ENCODE results near the gene GALNT2.

The GALNT2 gene

GRCh38 chr1:230145505-230145899 is 78.5 kb downstream of the GALNT2 start:
- peak overlapping the region; percentile 96 for H3K27ac Mint-ChIP-seq
- peak; percentile 19 to 21 for ATAC-seq (replicated peaks)
- H3K27me3 Mint-ChIP-seq = no peaks in the 10 kb centered on the region

GRCh38 chr1:230145953-230146476 is 79.0 kb downstream of the GALNT2 start:
- Mint-ChIP-seq H3K9me3 (no peaks in the 10 kb centered on the region), H3K4me1 (peaks cover 76 to 92% of the 10 kb centered on the region in 2 donors), H3K4me3 (peak overlapping the region; percentile 79 to 85), H3K27ac (peak overlapping the region; percentile 96), H3K36me3 (peaks cover 13 to 25% of the 10 kb centered on the region in 2 donors), H3K27me3 (no peaks in the 10 kb centered on the region)
- ATAC-seq (replicated peaks) (peak; percentile 43 to 49), DNase-seq (no peak)

More at GRCh38 chr1:230145505-230145899, 78.5 kb downstream of the GALNT2 start:
- H3K9me3 Mint-ChIP-seq = no peaks in the 10 kb centered on the region
- peaks cover 73 to 92% of the 10 kb centered on the region in 2 donors for H3K4me1 Mint-ChIP-seq
- no peak for DNase-seq
- H3K4me3 Mint-ChIP-seq = peak overlapping the region; percentile 79 to 85
- H3K36me3 Mint-ChIP-seq = peaks cover 15 to 27% of the 10 kb centered on the region in 2 donors

GRCh38 chr1:230146709-230147108 is 79.7 kb downstream of the GALNT2 start:
- no peaks in the 10 kb centered on the region for H3K27me3 Mint-ChIP-seq
- peaks cover 78 to 93% of the 10 kb centered on the region in 2 donors for H3K4me1 Mint-ChIP-seq
- H3K27ac Mint-ChIP-seq = peak overlapping the region; percentile 96
- ATAC-seq (replicated peaks) (no peak), DNase-seq (no peak)
- H3K9me3 Mint-ChIP-seq = no peaks in the 10 kb centered on the region
- H3K4me3 Mint-ChIP-seq = peak overlapping the region; percentile 79 to 85
- H3K36me3 Mint-ChIP-seq = peaks cover 13 to 31% of the 10 kb centered on the region in 2 donors

- Mint-ChIP-seq H3K9me3 (no peaks in the 10 kb centered on the region), H3K27ac (peak overlapping the region; percentile 95), H3K36me3 (peaks cover 13 to 31% of the 10 kb centered on the region in 2 donors), H3K4me1 (peaks cover 81 to 98% of the 10 kb centered on the region in 2 donors), H3K4me3 (peak overlapping the region in 1 of 2 donors; percentile 8), H3K27me3 (no peaks in the 10 kb centered on the region)
- ATAC-seq (replicated peaks) (no peak), DNase-seq (no peak)
These were observed 80.5 kb downstream of the GALNT2 start for GRCh38 chr1:230147253-230148125.

GRCh38 chr1:230148126-230148652 is 81.2 kb downstream of the GALNT2 start:
- Mint-ChIP-seq H3K27me3 (no peaks in the 10 kb centered on the region), H3K4me1 (peaks cover 75 to 94% of the 10 kb centered on the region in 2 donors), H3K4me3 (peak overlapping the region; percentile 10 to 56), H3K36me3 (peaks cover 9 to 24% of the 10 kb centered on the region in 2 donors), H3K27ac (peak overlapping the region; percentile 95), H3K9me3 (no peaks in the 10 kb centered on the region)
- no peak for DNase-seq
- no peak for ATAC-seq (replicated peaks)

- H3K4me3 Mint-ChIP-seq = peak overlapping the region; percentile 46 to 61
- ATAC-seq (replicated peaks) (no peak), DNase-seq (no peak)
- H3K4me1 Mint-ChIP-seq = peaks cover 71 to 87% of the 10 kb centered on the region in 2 donors
- H3K36me3 Mint-ChIP-seq = peaks cover 9 to 22% of the 10 kb centered on the region in 2 donors
- H3K9me3 Mint-ChIP-seq = no peaks in the 10 kb centered on the region
- H3K27ac Mint-ChIP-seq = peak overlapping the region; percentile 95
- no peaks in the 10 kb centered on the region for H3K27me3 Mint-ChIP-seq
These were observed 81.9 kb downstream of the GALNT2 start for GRCh38 chr1:230148768-230149469.

- no peaks in the 10 kb centered on the region for H3K27me3 Mint-ChIP-seq
- ATAC-seq (replicated peaks) (peak; percentile 84), DNase-seq (peak; percentile 48)
- H3K36me3 Mint-ChIP-seq = peaks cover 9 to 22% of the 10 kb centered on the region in 2 donors
- no peaks in the 10 kb centered on the region for H3K9me3 Mint-ChIP-seq
- peak overlapping the region; percentile 59 to 78 for H3K4me3 Mint-ChIP-seq
- peaks cover 61 to 82% of the 10 kb centered on the region in 2 donors for H3K4me1 Mint-ChIP-seq
- H3K27ac Mint-ChIP-seq = peak overlapping the region; percentile 95
These were observed 82.9 kb downstream of the GALNT2 start for GRCh38 chr1:230149751-230150584.

GRCh38 chr1:230150615-230151014 is 83.6 kb downstream of the GALNT2 start:
- DNase-seq (no peak), ATAC-seq (replicated peaks) (no peak)
- Mint-ChIP-seq H3K27ac (peak overlapping the region; percentile 95), H3K27me3 (no peaks in the 10 kb centered on the region), H3K36me3 (peaks cover 7 to 23% of the 10 kb centered on the region in 2 donors), H3K4me3 (peak overlapping the region; percentile 59 to 78), H3K9me3 (no peaks in the 10 kb centered on the region), H3K4me1 (peaks cover 59 to 79% of the 10 kb centered on the region in 2 donors)

GRCh38 chr1:230151924-230152468 is 85.0 kb downstream of the GALNT2 start:
- Mint-ChIP-seq H3K36me3 (peaks cover 5 to 26% of the 10 kb centered on the region in 2 donors), H3K9me3 (peaks cover 0 to 3% of the 10 kb centered on the region in 2 donors), H3K4me3 (no peak overlapping the region), H3K27ac (no peak overlapping the region), H3K4me1 (peaks cover 53 to 78% of the 10 kb centered on the region in 2 donors), H3K27me3 (no peaks in the 10 kb centered on the region)
- no peak for DNase-seq
- ATAC-seq (replicated peaks) = no peak

- ATAC-seq (replicated peaks) (no peak), DNase-seq (no peak)
- Mint-ChIP-seq H3K4me3 (no peak overlapping the region), H3K9me3 (peaks cover 0 to 4% of the 10 kb centered on the region in 2 donors), H3K27ac (no peak overlapping the region), H3K27me3 (no peaks in the 10 kb centered on the region), H3K36me3 (peaks cover 5 to 24% of the 10 kb centered on the region in 2 donors), H3K4me1 (peaks cover 52 to 78% of the 10 kb centered on the region in 2 donors)
These were observed 86.0 kb downstream of the GALNT2 start for GRCh38 chr1:230152999-230153398.

- peaks cover 48 to 78% of the 10 kb centered on the region in 2 donors for H3K4me1 Mint-ChIP-seq
- peaks cover 5 to 26% of the 10 kb centered on the region in 2 donors for H3K36me3 Mint-ChIP-seq
- H3K9me3 Mint-ChIP-seq = peaks cover 0 to 4% of the 10 kb centered on the region in 2 donors
- H3K27me3 Mint-ChIP-seq = no peaks in the 10 kb centered on the region
- no peak for ATAC-seq (replicated peaks)
- no peak overlapping the region for H3K27ac Mint-ChIP-seq
- no peak for DNase-seq
- H3K4me3 Mint-ChIP-seq = no peak overlapping the region
These were observed 86.7 kb downstream of the GALNT2 start for GRCh38 chr1:230153641-230154296.

- Mint-ChIP-seq H3K9me3 (peaks cover 0 to 4% of the 10 kb centered on the region in 2 donors), H3K27ac (no peak overlapping the region), H3K4me3 (no peak overlapping the region), H3K36me3 (peaks cover 5 to 26% of the 10 kb centered on the region in 2 donors), H3K27me3 (no peaks in the 10 kb centered on the region), H3K4me1 (peaks cover 43 to 77% of the 10 kb centered on the region in 2 donors)
- ATAC-seq (replicated peaks) = no peak
- DNase-seq = no peak
These were observed 88.0 kb downstream of the GALNT2 start for GRCh38 chr1:230155021-230155420.

- Mint-ChIP-seq H3K27me3 (no peaks in the 10 kb centered on the region), H3K9me3 (peaks cover 0 to 4% of the 10 kb centered on the region in 2 donors), H3K27ac (peak overlapping the region; percentile 2), H3K36me3 (peaks cover 7 to 30% of the 10 kb centered on the region in 2 donors), H3K4me3 (no peak overlapping the region), H3K4me1 (peaks cover 41 to 73% of the 10 kb centered on the region in 2 donors)
- ATAC-seq (replicated peaks) = no peak
- DNase-seq = no peak
These were observed 89.0 kb downstream of the GALNT2 start for GRCh38 chr1:230156068-230156467.

Measured in stimulated activated naive B cell treated with anti-CD40 and anti-IgM and Interleukin-4, amounts not matched to agents 10 μg/mL and 1 μg/mL and 100 μg/mL, for 72 hours (primary cell).